ENCODE results near the gene XPNPEP2. TPM values are rescaled to one million over a fixed set of nuclear protein-coding genes. Genes with fewer than 3 reads are reported as not detected.

XPNPEP2 gene
- polyA plus RNA-seq, 3 donors, result 0.19 TPM; not detected in 2

GRCh38 chrX:129791961-129792570 lies 53.3 kb downstream of the XPNPEP2 start:
- H3K27ac ChIP-seq (ENCODE audit: low read depth in 1 of 2, low read length in 2 of 2), result peak overlapping the region in 1 of 2 donors; percentile 31
- no peaks in the 10 kb centered on the region for H3K27me3 Mint-ChIP-seq (ENCODE audit: low read depth in 3 of 3)
- peaks cover 69 to 91% of the 10 kb centered on the region in 2 donors for H3K36me3 Mint-ChIP-seq
- peak overlapping the region in 2 of 7 donors; percentile 28 to 32 for H3K27ac Mint-ChIP-seq
- H3K27me3 ChIP-seq (ENCODE audit: control insufficient read depth in 2 of 2, insufficient read depth in 2 of 2, low read length in 2 of 2), result no peaks in the 10 kb centered on the region
- H2AFZ ChIP-seq (ENCODE audit: insufficient read depth, low read depth, low read length, poor library complexity, severe bottlenecking), result no peak overlapping the region
- 97% methylated on average over 4 of the region's 11 CpGs for WGBS (ENCODE audit: insufficient coverage)
- peaks cover 94 to 95% of the 10 kb centered on the region in 2 donors for H3K36me3 ChIP-seq (replicated peaks in 1 of 2; ENCODE audit: control insufficient read depth in 1 of 2, insufficient read depth in 2 of 2, low read length in 2 of 2)
- H3K9me3 Mint-ChIP-seq, result no peaks in the 10 kb centered on the region
- peaks cover 33% of the 10 kb centered on the region for H3K79me2 ChIP-seq (ENCODE audit: insufficient read depth, low read length)
- peaks cover 29% of the 10 kb centered on the region for H3K4me1 Mint-ChIP-seq
- no peak overlapping the region for H3K4me2 ChIP-seq (replicated peaks; ENCODE audit: extremely low read depth, low read length, poor library complexity, severe bottlenecking)
- intact Hi-C loops (cut with micrococcal nuclease), result no loop called here
- no peak overlapping the region for H3K4me3 ChIP-seq (replicated peaks in 1 of 3; ENCODE audit: low read depth in 2 of 3, low read length in 3 of 3)
- no peak for DNase-seq
- H4K20me1 ChIP-seq (ENCODE audit: insufficient read depth, low read length), result peaks cover 98% of the 10 kb centered on the region
- no peaks in the 10 kb centered on the region for H3K9me3 ChIP-seq (replicated peaks in 1 of 2; ENCODE audit: control insufficient read depth in 1 of 2, insufficient read depth in 1 of 2, low read length in 2 of 2)
- peaks cover under 1 to 6% of the 10 kb centered on the region in 2 donors for H3K4me1 ChIP-seq (ENCODE audit: control insufficient read depth in 1 of 2, insufficient read depth in 2 of 2, low read length in 2 of 2)
- no peak for TF ChIP-seq CTCF (IDR thresholded peaks at IDR 0.05)
- no peak overlapping the region for H3K9ac ChIP-seq (ENCODE audit: insufficient read depth, low read length, poor library complexity, severe bottlenecking)
- no peak overlapping the region for H3K4me3 Mint-ChIP-seq

- DNase-seq, result no peak
- Mint-ChIP-seq H3K9me3 (no peaks in the 10 kb centered on the region), H3K27me3 (ENCODE audit: low read depth in 3 of 3) (peaks cover 0 to 1% (median 0%) of the 10 kb centered on the region in 3 donors), H3K4me3 (no peak overlapping the region), H3K36me3 (peaks cover 66 to 89% of the 10 kb centered on the region in 2 donors), H3K27ac (peak overlapping the region in 4 of 7 donors; percentile 32 to 57 (median 44)), H3K4me1 (peaks cover 27% of the 10 kb centered on the region)
- H3K79me2 ChIP-seq (ENCODE audit: insufficient read depth, low read length), result peaks cover 26% of the 10 kb centered on the region
- H3K4me3 ChIP-seq (replicated peaks in 1 of 3; ENCODE audit: low read depth in 2 of 3, low read length in 3 of 3), result no peak overlapping the region
- no peaks in the 10 kb centered on the region for H3K27me3 ChIP-seq (ENCODE audit: control insufficient read depth in 2 of 2, insufficient read depth in 2 of 2, low read length in 2 of 2)
- intact Hi-C loops (cut with micrococcal nuclease), result no loop called here
- peak overlapping the region in 1 of 2 donors; percentile 31 for H3K27ac ChIP-seq (ENCODE audit: low read depth in 1 of 2, low read length in 2 of 2)
- H4K20me1 ChIP-seq (ENCODE audit: insufficient read depth, low read length), result peaks cover 95% of the 10 kb centered on the region
- TF ChIP-seq CTCF (IDR thresholded peaks at IDR 0.05), result no peak
- 94% methylated on average over 2 of the region's 18 CpGs for WGBS (ENCODE audit: insufficient coverage)
- H3K4me1 ChIP-seq (ENCODE audit: control insufficient read depth in 1 of 2, insufficient read depth in 2 of 2, low read length in 2 of 2), result peaks cover 2 to 7% of the 10 kb centered on the region in 2 donors
- H3K9ac ChIP-seq (ENCODE audit: insufficient read depth, low read length, poor library complexity, severe bottlenecking), result no peak overlapping the region
- H3K9me3 ChIP-seq (replicated peaks in 1 of 2; ENCODE audit: control insufficient read depth in 1 of 2, insufficient read depth in 1 of 2, low read length in 2 of 2), result no peaks in the 10 kb centered on the region
- H3K4me2 ChIP-seq (replicated peaks; ENCODE audit: extremely low read depth, low read length, poor library complexity, severe bottlenecking), result no peak overlapping the region
- no peak overlapping the region for H2AFZ ChIP-seq (ENCODE audit: insufficient read depth, low read depth, low read length, poor library complexity, severe bottlenecking)
- peaks cover 93 to 95% of the 10 kb centered on the region in 2 donors for H3K36me3 ChIP-seq (replicated peaks in 1 of 2; ENCODE audit: control insufficient read depth in 1 of 2, insufficient read depth in 2 of 2, low read length in 2 of 2)
Observed at GRCh38 chrX:129792586-129793291, 54.0 kb downstream of the XPNPEP2 start.
